SK-N-SH (cell line): ENCODE measurements around the gene PPIP5K2.

Experiments
- FOSL2 ChIP-seq: IDR thresholded peaks from 2 replicates; pipeline ENCODE4 v1.4.0; 2012; ENCODE audit warnings: low read depth, mild to moderate bottlenecking, moderate library complexity, borderline replicate concordance
- GATA2 ChIP-seq: sonication (generic); formaldehyde crosslinking; IDR thresholded peaks from 2 replicates; pipeline ENCODE4 v1.5.0; 2020; ENCODE audit warnings: mild to moderate bottlenecking, missing genetic modification reagents
- MXI1 ChIP-seq: IDR thresholded peaks from 2 replicates; pipeline ENCODE4 v1.6.1; 2012; ENCODE audit warnings: mild to moderate bottlenecking, low read depth, low read length, improper control_type of control experiment
- NFIC ChIP-seq: IDR thresholded peaks from 2 replicates; pipeline ENCODE4 v1.4.0; 2012; ENCODE audit warnings: borderline replicate concordance
- POLR2AphosphoS5 ChIP-seq: IDR thresholded peaks from 2 replicates; pipeline ENCODE4 v1.6.1; 2012; ENCODE audit warnings: low read depth, low read length
- RCOR1 ChIP-seq: fragments of 150-350 bp; IDR thresholded peaks from 2 replicates; pipeline ENCODE4 v1.6.1; 2017; ENCODE audit warnings: antibody characterized with exemption, low read length
- SMC3 ChIP-seq: IDR thresholded peaks from 2 replicates; pipeline ENCODE4 v1.6.1; 2012; ENCODE audit warnings: low read depth, low read length, improper control_type of control experiment
- TAF1 ChIP-seq: IDR thresholded peaks from 2 replicates; pipeline ENCODE4 v1.6.1; 2012; ENCODE audit warnings: low read depth, mild to moderate bottlenecking, low read length, moderate library complexity, borderline replicate concordance
- TF ChIP-seq, protein P1 (sequence below): fragments of 200-600 bp; sonication (generic); IDR thresholded peaks from 2 replicates; pipeline ENCODE4 v1.6.1; 2017; ENCODE audit warnings: antibody characterized with exemption, mild to moderate bottlenecking, moderate library complexity

DNA sequence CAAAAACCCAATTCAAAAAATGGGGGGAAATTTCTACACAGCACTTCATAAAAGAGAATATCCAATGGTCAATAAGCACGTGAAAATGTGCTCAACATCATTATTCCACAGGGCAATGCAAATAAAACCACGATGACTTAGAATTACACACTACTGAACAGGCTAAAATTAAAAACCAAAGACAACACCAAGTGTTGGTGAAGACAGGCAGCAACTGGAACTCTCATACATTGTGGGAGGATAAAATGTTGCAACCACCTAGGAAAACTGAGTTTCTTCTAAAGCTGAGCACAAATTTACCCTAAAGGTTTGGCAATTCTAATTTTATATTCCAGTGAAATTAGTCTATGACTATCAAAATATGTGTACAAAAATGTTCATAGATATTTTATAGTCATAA is 9.7 kb upstream of the PPIP5K2 start:
- TF ChIP-seq RCOR1 (no peak), MXI1 (no peak), POLR2AphosphoS5 (no peak), SMC3 (no peak), TAF1 (no peak), FOSL2 (no peak), GATA2 (CRISPR knock-in tag) (no peak), NFIC (no peak)
- TF ChIP-seq, protein P1, sequence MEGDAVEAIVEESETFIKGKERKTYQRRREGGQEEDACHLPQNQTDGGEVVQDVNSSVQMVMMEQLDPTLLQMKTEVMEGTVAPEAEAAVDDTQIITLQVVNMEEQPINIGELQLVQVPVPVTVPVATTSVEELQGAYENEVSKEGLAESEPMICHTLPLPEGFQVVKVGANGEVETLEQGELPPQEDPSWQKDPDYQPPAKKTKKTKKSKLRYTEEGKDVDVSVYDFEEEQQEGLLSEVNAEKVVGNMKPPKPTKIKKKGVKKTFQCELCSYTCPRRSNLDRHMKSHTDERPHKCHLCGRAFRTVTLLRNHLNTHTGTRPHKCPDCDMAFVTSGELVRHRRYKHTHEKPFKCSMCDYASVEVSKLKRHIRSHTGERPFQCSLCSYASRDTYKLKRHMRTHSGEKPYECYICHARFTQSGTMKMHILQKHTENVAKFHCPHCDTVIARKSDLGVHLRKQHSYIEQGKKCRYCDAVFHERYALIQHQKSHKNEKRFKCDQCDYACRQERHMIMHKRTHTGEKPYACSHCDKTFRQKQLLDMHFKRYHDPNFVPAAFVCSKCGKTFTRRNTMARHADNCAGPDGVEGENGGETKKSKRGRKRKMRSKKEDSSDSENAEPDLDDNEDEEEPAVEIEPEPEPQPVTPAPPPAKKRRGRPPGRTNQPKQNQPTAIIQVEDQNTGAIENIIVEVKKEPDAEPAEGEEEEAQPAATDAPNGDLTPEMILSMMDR = no peak
